ENCODE measurements around the gene ECM1.

DNA sequence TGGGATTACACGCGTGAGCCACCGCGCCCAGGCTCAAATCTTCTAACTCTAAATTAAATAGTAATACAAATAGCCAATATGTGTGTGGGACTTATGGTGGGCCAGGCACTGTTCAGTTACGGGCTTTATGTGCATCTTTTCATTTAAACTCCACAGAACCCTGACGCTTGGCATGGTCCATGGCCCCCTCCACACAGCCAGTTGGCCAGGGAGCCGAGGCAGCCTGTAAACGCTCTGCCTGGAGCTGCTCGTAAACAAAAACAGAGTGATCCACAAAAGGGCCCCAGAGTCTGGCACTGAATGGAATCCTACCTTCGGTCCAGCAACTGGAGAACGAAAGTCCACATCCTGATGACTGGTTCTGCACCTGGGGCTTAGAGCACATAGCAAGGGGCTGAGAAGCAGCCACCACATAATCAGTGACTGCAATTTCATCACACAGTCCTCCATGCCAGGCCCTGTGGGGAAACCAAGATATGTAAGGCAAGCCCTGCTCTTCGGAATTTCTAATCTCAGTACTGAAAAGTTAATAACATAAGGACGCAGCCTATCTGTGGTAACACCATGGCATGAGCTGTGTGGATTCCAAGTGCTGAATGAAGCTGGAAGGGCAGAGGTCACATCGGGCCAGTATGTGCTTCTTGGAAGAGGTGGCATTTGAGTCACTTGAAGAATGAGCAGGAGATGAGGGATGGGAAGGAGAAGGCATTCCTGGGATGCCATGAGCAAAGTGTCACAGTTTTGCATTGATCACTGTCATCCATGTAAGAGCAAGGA, 27.8 kb downstream of the ECM1 start:
- TF ChIP-seq, protein P1, sequence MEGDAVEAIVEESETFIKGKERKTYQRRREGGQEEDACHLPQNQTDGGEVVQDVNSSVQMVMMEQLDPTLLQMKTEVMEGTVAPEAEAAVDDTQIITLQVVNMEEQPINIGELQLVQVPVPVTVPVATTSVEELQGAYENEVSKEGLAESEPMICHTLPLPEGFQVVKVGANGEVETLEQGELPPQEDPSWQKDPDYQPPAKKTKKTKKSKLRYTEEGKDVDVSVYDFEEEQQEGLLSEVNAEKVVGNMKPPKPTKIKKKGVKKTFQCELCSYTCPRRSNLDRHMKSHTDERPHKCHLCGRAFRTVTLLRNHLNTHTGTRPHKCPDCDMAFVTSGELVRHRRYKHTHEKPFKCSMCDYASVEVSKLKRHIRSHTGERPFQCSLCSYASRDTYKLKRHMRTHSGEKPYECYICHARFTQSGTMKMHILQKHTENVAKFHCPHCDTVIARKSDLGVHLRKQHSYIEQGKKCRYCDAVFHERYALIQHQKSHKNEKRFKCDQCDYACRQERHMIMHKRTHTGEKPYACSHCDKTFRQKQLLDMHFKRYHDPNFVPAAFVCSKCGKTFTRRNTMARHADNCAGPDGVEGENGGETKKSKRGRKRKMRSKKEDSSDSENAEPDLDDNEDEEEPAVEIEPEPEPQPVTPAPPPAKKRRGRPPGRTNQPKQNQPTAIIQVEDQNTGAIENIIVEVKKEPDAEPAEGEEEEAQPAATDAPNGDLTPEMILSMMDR (conservative IDR thresholded peaks at IDR 0.05; ENCODE audit: low read length): no peak
- no peak for TF ChIP-seq EZH2phosphoT487 (IDR thresholded peaks at IDR 0.05; ENCODE audit: borderline replicate concordance, low read depth, low read length)

Data from OCI-LY7 (cell line).